ENCODE measurements around the gene BTD. TPM values are rescaled to one million over a fixed set of nuclear protein-coding genes. Genes with fewer than 3 reads are reported as not detected.

Gene BTD, protein sequence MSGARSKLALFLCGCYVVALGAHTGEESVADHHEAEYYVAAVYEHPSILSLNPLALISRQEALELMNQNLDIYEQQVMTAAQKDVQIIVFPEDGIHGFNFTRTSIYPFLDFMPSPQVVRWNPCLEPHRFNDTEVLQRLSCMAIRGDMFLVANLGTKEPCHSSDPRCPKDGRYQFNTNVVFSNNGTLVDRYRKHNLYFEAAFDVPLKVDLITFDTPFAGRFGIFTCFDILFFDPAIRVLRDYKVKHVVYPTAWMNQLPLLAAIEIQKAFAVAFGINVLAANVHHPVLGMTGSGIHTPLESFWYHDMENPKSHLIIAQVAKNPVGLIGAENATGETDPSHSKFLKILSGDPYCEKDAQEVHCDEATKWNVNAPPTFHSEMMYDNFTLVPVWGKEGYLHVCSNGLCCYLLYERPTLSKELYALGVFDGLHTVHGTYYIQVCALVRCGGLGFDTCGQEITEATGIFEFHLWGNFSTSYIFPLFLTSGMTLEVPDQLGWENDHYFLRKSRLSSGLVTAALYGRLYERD
- total RNA-seq: 10 to 100 TPM; 17.3 to 21.2 TPM
- 27.8 to 36.0 reads per million in 2 donors for total RNA-seq

- no peaks in the 10 kb centered on the region for H3K9me3 ChIP-seq (ENCODE audit: control insufficient read depth, low read length, poor library complexity, severe bottlenecking)
- peak within 1 kb of the TSS; percentile 100 for H3K4me3 Mint-ChIP-seq
- no peaks in the 10 kb centered on the region for H3K27me3 Mint-ChIP-seq
- DNase-seq (peak; percentile 95 to 99 (median 99)), ATAC-seq (peak; percentile 91)
- H3K27ac Mint-ChIP-seq: peak within 1 kb of the TSS; percentile 99
- peaks cover 34% of the 10 kb centered on the region for H3K4me1 Mint-ChIP-seq
- peaks cover 16% of the 10 kb centered on the region for H3K36me3 Mint-ChIP-seq (ENCODE audit: low read depth)
Measured at GRCh38 chr3:15601399-15602145, at the start of gene BTD, which contains the start of gene HACL1. BTD (plus strand) TSS chr3:15601745; CDS start chr3:15635440, 33,695 bp downstream. HACL1 (minus strand) TSS chr3:15601569; CDS start chr3:15601463, 106 bp downstream.

- Mint-ChIP-seq H3K4me3 (no peak overlapping the region), H3K4me1 (peaks cover 11% of the 10 kb centered on the region), H3K27me3 (no peaks in the 10 kb centered on the region), H3K27ac (no peak overlapping the region), H3K36me3 (ENCODE audit: low read depth) (peaks cover 5% of the 10 kb centered on the region)
- H3K9me3 ChIP-seq (ENCODE audit: control insufficient read depth, low read length, poor library complexity, severe bottlenecking): no peaks in the 10 kb centered on the region
- DNase-seq (no peak), ATAC-seq (no peak)
Measured at GRCh38 chr3:15551902-15552301, 49.6 kb upstream of the BTD start.

DNA sequence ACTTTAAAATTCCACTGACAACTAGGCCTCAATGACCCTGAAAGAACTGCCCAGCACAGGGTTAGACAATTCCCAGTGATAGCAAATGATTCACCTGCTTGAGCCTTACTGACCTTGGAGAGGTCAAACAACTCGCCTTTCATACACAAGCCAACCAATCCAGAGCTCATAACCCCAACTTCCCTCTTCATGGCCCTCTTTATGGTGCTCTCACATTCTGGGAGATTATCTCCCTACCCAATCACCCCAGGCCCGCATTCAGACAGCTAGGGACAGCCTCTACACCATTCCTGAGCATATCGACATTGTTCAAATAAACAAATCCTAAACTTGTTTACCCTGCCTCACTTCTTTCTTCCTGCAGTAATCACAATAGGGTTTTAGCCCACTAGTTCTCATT lies 47.8 kb upstream of the BTD start:
- H3K36me3 Mint-ChIP-seq (ENCODE audit: low read depth): peaks cover 5% of the 10 kb centered on the region

DNA sequence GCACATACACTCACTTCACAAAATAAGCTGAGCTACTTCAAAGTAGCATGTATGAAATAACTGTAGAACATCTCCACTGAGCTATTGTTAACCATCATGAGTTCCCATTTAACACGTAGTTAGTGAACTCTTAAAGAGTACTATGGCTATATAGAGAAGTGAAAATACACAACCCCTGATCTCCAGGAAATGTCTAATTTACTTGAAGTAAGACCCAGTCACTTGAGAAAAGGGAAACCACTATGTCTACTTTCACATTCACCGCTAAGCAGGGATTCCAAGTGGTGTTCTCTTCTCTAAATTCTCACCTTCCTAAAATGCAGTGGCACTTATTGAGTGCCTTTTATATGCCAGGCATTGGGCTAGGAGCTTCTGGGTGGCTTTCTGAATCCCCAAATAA lies 45.0 kb upstream of the BTD start:
- Mint-ChIP-seq H3K27ac (peak overlapping the region; percentile 89), H3K36me3 (ENCODE audit: low read depth) (peaks cover 5% of the 10 kb centered on the region), H3K4me3 (peak overlapping the region; percentile 68), H3K27me3 (no peaks in the 10 kb centered on the region), H3K4me1 (peaks cover 16% of the 10 kb centered on the region)
- DNase-seq: no peak
- ATAC-seq: peak; percentile 54
- H3K9me3 ChIP-seq (ENCODE audit: control insufficient read depth, low read length, poor library complexity, severe bottlenecking): no peaks in the 10 kb centered on the region

More for the DNA sequence above, 47.8 kb upstream of the BTD start:
- Mint-ChIP-seq H3K4me3 (no peak overlapping the region), H3K4me1 (peaks cover 16% of the 10 kb centered on the region), H3K27me3 (no peaks in the 10 kb centered on the region), H3K27ac (no peak overlapping the region)
- no peaks in the 10 kb centered on the region for H3K9me3 ChIP-seq (ENCODE audit: control insufficient read depth, low read length, poor library complexity, severe bottlenecking)
- no peak for DNase-seq
- no peak for ATAC-seq

DNA sequence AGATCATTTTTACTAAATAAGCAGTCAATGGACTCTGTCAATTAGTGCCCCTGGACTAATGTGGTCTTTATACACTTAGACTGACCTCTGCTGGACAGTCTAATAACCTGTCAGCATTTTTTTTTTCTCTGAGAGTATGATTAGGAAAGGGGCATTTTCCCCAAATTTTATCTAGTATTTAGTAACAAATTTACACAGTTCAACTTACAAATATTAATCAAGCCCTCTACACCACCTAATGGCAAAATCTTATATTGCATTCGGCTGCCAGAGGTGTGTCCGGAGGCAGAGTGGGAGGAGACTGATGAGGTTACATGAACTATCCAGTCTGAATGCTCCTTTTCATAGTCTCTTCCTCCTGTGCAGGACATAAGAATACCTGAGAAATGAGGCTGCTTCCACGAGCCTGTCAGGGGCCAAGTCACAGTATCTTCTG lies 44.0 kb upstream of the BTD start:
- no peak overlapping the region for H3K27ac Mint-ChIP-seq

GRCh38 chr3:15558581-15558980 lies 43.0 kb upstream of the BTD start:
- Mint-ChIP-seq H3K27me3 (no peaks in the 10 kb centered on the region), H3K4me1 (peaks cover 20% of the 10 kb centered on the region), H3K27ac (no peak overlapping the region), H3K4me3 (no peak overlapping the region), H3K36me3 (ENCODE audit: low read depth) (peaks cover 9% of the 10 kb centered on the region)
- no peak for ATAC-seq
- H3K9me3 ChIP-seq (ENCODE audit: control insufficient read depth, low read length, poor library complexity, severe bottlenecking): no peaks in the 10 kb centered on the region
- no peak for DNase-seq

More for the DNA sequence above, 44.0 kb upstream of the BTD start:
- Mint-ChIP-seq H3K4me1 (peaks cover 16% of the 10 kb centered on the region), H3K27me3 (no peaks in the 10 kb centered on the region), H3K36me3 (ENCODE audit: low read depth) (peaks cover 5% of the 10 kb centered on the region), H3K4me3 (no peak overlapping the region)
- peak; percentile 97 for ATAC-seq
- DNase-seq: peak; percentile 27 to 58 (median 33)
- H3K9me3 ChIP-seq (ENCODE audit: control insufficient read depth, low read length, poor library complexity, severe bottlenecking): no peaks in the 10 kb centered on the region

GRCh38 chr3:15562560-15562959 lies 39.0 kb upstream of the BTD start:
- Mint-ChIP-seq H3K36me3 (ENCODE audit: low read depth) (peaks cover 11% of the 10 kb centered on the region), H3K4me3 (no peak overlapping the region), H3K4me1 (peaks cover 10% of the 10 kb centered on the region), H3K27me3 (no peaks in the 10 kb centered on the region), H3K27ac (peak overlapping the region; percentile 16)
- DNase-seq: no peak
- ATAC-seq: no peak
- no peaks in the 10 kb centered on the region for H3K9me3 ChIP-seq (ENCODE audit: control insufficient read depth, low read length, poor library complexity, severe bottlenecking)

- Mint-ChIP-seq H3K27ac (peak overlapping the region; percentile 16), H3K4me3 (no peak overlapping the region), H3K36me3 (ENCODE audit: low read depth) (peaks cover 11% of the 10 kb centered on the region), H3K27me3 (no peaks in the 10 kb centered on the region), H3K4me1 (peaks cover 10% of the 10 kb centered on the region)
- no peak for ATAC-seq
- H3K9me3 ChIP-seq (ENCODE audit: control insufficient read depth, low read length, poor library complexity, severe bottlenecking): no peaks in the 10 kb centered on the region
- no peak for DNase-seq
Measured at GRCh38 chr3:15563190-15563589, 38.4 kb upstream of the BTD start.

DNA sequence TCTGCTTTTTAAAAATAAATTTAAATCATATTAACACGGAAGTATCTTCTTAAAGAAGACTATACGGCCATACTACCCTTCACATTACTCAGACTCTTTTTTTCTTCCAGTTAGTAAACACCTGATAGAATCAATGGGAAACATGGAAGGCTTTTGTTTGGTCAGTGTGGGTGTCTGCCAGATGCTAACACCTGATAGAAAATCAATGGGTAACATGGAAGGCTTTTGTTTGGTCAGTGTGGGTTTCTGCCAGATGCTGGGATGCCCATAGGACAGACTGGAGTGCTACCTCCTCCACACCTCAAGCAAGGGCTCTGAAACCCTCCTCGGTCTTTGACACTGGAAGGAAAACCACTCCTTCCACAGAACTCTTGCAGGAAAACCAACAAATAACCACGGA lies 29.4 kb upstream of the BTD start:
- peaks cover 2% of the 10 kb centered on the region for H3K36me3 Mint-ChIP-seq (ENCODE audit: low read depth)
- no peaks in the 10 kb centered on the region for H3K27me3 Mint-ChIP-seq
- H3K27ac Mint-ChIP-seq: no peak overlapping the region
- DNase-seq (no peak), ATAC-seq (no peak)
- H3K4me1 Mint-ChIP-seq: peaks cover 16% of the 10 kb centered on the region
- no peak overlapping the region for H3K4me3 Mint-ChIP-seq
- no peaks in the 10 kb centered on the region for H3K9me3 ChIP-seq (ENCODE audit: control insufficient read depth, low read length, poor library complexity, severe bottlenecking)

- ATAC-seq (no peak), DNase-seq (no peak)
- H3K36me3 Mint-ChIP-seq (ENCODE audit: low read depth): peaks cover 7% of the 10 kb centered on the region
- no peak overlapping the region for H3K4me3 Mint-ChIP-seq
- H3K27me3 Mint-ChIP-seq: no peaks in the 10 kb centered on the region
- peaks cover 13% of the 10 kb centered on the region for H3K4me1 Mint-ChIP-seq
- H3K9me3 ChIP-seq (ENCODE audit: control insufficient read depth, low read length, poor library complexity, severe bottlenecking): no peaks in the 10 kb centered on the region
- no peak overlapping the region for H3K27ac Mint-ChIP-seq
Measured at GRCh38 chr3:15575446-15575845, 26.1 kb upstream of the BTD start.

DNA sequence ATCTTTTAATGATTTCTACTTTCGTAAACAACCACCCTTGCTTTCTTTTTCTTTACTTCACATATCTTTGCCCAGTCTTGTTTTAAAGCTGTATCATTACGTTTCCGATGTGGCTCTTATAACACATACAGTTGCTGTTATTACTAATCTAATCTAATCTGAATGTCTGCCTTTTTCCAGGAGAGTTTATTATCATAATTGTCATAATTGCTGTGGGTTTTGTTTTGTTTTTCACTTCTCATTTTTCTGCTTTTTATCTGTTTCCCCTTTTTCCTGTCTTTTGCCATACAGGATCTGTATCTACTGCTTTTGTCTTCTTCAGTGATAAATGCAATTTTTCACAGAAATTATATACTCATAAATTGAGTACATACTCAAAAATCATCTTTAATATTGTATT lies 25.1 kb upstream of the BTD start:
- Mint-ChIP-seq H3K36me3 (ENCODE audit: low read depth) (peaks cover 11% of the 10 kb centered on the region), H3K27me3 (no peaks in the 10 kb centered on the region), H3K4me1 (peaks cover 14% of the 10 kb centered on the region), H3K4me3 (no peak overlapping the region), H3K27ac (no peak overlapping the region)
- DNase-seq: no peak
- H3K9me3 ChIP-seq (ENCODE audit: control insufficient read depth, low read length, poor library complexity, severe bottlenecking): no peaks in the 10 kb centered on the region
- no peak for ATAC-seq

- no peaks in the 10 kb centered on the region for H3K9me3 ChIP-seq (ENCODE audit: control insufficient read depth, low read length, poor library complexity, severe bottlenecking)
- DNase-seq: no peak
- no peak overlapping the region for H3K4me3 Mint-ChIP-seq
- no peaks in the 10 kb centered on the region for H3K27me3 Mint-ChIP-seq
- peaks cover 14% of the 10 kb centered on the region for H3K36me3 Mint-ChIP-seq (ENCODE audit: low read depth)
- peaks cover 17% of the 10 kb centered on the region for H3K4me1 Mint-ChIP-seq
- no peak for ATAC-seq
- peak overlapping the region; percentile 37 for H3K27ac Mint-ChIP-seq
Measured at GRCh38 chr3:15578289-15578867, 23.2 kb upstream of the BTD start.

GRCh38 chr3:15579051-15579450 lies 22.5 kb upstream of the BTD start:
- peaks cover 17% of the 10 kb centered on the region for H3K4me1 Mint-ChIP-seq
- no peak for ATAC-seq
- H3K27ac Mint-ChIP-seq: peak overlapping the region; percentile 37
- H3K9me3 ChIP-seq (ENCODE audit: control insufficient read depth, low read length, poor library complexity, severe bottlenecking): no peaks in the 10 kb centered on the region
- no peak overlapping the region for H3K4me3 Mint-ChIP-seq
- peaks cover 14% of the 10 kb centered on the region for H3K36me3 Mint-ChIP-seq (ENCODE audit: low read depth)
- H3K27me3 Mint-ChIP-seq: no peaks in the 10 kb centered on the region
- no peak for DNase-seq

Measured in T-helper 17 cell (primary cell).